Measurements from ENCODE around the gene COPS7A. TPM values are rescaled to one million over a fixed set of nuclear protein-coding genes. Genes with fewer than 3 reads are reported as not detected.

COPS7A gene
- total and polyA plus RNA-seq, 9 of the 15 experiments (the other 6 are each of a cell fraction or from before 2014, with no cell fraction given), result 12.7 to 36.0 (median 24.3) TPM

DNA sequence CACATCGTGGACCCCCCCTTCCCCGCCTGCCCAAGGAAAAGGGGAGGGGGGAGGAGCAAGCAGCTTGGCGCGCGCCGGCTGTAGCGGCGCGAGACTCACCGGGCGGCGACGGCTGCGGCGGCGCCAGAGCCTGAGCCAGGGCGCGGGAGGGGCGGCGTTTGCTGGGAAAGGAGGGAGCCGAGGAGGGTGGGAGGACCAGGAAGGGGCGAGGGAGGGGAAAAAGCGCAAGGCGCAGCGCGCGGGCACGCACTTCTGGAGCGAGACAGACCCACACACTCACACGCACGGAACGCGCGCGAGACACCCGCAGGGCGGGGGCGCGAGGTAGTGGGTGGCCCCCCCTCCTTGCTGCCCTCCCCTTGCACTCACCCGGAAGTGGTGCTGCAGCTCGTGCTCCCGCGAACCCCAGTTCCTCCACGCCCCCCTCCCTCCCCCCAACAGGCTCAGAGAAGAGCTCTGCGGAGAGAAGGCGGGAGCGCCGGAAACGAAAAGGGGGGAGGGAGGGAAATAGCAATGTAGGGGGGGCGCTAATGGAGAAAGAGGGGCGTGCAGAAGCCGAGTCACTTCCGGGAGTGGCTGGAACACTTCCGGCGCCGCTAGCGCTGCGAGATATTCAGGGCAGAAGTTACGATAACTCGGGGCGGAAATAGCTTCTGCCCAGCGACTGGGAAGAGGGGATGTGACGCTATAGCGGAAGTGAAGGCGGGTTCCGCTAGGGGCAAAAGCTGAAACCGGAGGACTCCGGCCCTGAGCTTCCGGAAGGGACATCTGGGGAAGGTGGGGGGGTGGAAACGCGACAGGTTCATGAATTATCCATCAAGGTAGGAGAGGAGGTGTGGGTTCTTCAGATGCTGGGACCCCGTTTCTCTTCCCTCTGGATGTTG lies 34.6 kb upstream of the COPS7A start, which contains the start of gene ZNF384 (continued):
- TF ChIP-seq, protein P1, sequence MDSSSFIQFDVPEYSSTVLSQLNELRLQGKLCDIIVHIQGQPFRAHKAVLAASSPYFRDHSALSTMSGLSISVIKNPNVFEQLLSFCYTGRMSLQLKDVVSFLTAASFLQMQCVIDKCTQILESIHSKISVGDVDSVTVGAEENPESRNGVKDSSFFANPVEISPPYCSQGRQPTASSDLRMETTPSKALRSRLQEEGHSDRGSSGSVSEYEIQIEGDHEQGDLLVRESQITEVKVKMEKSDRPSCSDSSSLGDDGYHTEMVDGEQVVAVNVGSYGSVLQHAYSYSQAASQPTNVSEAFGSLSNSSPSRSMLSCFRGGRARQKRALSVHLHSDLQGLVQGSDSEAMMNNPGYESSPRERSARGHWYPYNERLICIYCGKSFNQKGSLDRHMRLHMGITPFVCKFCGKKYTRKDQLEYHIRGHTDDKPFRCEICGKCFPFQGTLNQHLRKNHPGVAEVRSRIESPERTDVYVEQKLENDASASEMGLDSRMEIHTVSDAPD (CRISPR knock-in tag; IDR thresholded peaks at IDR 0.05), result no peak
- TF ChIP-seq NBN (IDR thresholded peaks at IDR 0.05; ENCODE audit: low read depth), result peak; percentile 69; the same call in 1 of the 2 replicates
- TF ChIP-seq NFXL1 (CRISPR knock-in tag; IDR thresholded peaks at IDR 0.05), result no peak
- TF ChIP-seq, protein P2, sequence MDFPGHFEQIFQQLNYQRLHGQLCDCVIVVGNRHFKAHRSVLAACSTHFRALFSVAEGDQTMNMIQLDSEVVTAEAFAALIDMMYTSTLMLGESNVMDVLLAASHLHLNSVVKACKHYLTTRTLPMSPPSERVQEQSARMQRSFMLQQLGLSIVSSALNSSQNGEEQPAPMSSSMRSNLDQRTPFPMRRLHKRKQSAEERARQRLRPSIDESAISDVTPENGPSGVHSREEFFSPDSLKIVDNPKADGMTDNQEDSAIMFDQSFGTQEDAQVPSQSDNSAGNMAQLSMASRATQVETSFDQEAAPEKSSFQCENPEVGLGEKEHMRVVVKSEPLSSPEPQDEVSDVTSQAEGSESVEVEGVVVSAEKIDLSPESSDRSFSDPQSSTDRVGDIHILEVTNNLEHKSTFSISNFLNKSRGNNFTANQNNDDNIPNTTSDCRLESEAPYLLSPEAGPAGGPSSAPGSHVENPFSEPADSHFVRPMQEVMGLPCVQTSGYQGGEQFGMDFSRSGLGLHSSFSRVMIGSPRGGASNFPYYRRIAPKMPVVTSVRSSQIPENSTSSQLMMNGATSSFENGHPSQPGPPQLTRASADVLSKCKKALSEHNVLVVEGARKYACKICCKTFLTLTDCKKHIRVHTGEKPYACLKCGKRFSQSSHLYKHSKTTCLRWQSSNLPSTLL (IDR thresholded peaks at IDR 0.05), result no peak
- no peak for TF ChIP-seq ILK (tag; IDR thresholded peaks at IDR 0.05; ENCODE audit: borderline replicate concordance, low read depth)
- TF ChIP-seq PML (IDR thresholded peaks at IDR 0.05; ENCODE audit: low read length), result peak; percentile 69
- TF ChIP-seq, protein P3, sequence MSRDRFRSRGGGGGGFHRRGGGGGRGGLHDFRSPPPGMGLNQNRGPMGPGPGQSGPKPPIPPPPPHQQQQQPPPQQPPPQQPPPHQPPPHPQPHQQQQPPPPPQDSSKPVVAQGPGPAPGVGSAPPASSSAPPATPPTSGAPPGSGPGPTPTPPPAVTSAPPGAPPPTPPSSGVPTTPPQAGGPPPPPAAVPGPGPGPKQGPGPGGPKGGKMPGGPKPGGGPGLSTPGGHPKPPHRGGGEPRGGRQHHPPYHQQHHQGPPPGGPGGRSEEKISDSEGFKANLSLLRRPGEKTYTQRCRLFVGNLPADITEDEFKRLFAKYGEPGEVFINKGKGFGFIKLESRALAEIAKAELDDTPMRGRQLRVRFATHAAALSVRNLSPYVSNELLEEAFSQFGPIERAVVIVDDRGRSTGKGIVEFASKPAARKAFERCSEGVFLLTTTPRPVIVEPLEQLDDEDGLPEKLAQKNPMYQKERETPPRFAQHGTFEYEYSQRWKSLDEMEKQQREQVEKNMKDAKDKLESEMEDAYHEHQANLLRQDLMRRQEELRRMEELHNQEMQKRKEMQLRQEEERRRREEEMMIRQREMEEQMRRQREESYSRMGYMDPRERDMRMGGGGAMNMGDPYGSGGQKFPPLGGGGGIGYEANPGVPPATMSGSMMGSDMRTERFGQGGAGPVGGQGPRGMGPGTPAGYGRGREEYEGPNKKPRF (IDR thresholded peaks at IDR 0.05; ENCODE audit: low read depth, low read length), result no peak
- no peak for TF ChIP-seq ETS2 (tag; IDR thresholded peaks at IDR 0.05; ENCODE audit: borderline replicate concordance, poor library complexity, severe bottlenecking)
- no peak for TF ChIP-seq NCOA2 (IDR thresholded peaks at IDR 0.05; ENCODE audit: partially characterized antibody in 2 of 2)
- 0 out of 2 replicates have a peak, but pooled peaks have one; percentile 24 for TF ChIP-seq MTA2 (IDR thresholded peaks at IDR 0.05; ENCODE audit: low read depth)
- no peak; the same call in 1 of the 2 replicates for TF ChIP-seq TEAD4 (IDR thresholded peaks at IDR 0.05; ENCODE audit: low read length)
- no peak for TF ChIP-seq TEAD4 (CRISPR knock-in tag; IDR thresholded peaks at IDR 0.05; ENCODE audit: borderline replicate concordance)
- no peak for TF ChIP-seq PYGO2 (tag; IDR thresholded peaks at IDR 0.05)
- no peak for TF ChIP-seq IRF2 (CRISPR knock-in tag; IDR thresholded peaks at IDR 0.05)
- no peak for TF ChIP-seq TAL1 (IDR thresholded peaks at IDR 0.05)
- TF ChIP-seq BHLHE40 (IDR thresholded peaks at IDR 0.05; ENCODE audit: low read length), result no peak; the same call in 1 of the 2 replicates
- TF ChIP-seq NR3C1 (CRISPR knock-in tag; IDR thresholded peaks at IDR 0.05), result no peak
- no peak for TF ChIP-seq TCF7L2 (IDR thresholded peaks at IDR 0.05; ENCODE audit: low read depth, low read length)
- TF ChIP-seq MAFK (IDR thresholded peaks at IDR 0.05; ENCODE audit: low read length), result no peak; the same call in 1 of the 2 replicates
- peak; percentile 87 to 92 for TF ChIP-seq ETV6 (IDR thresholded peaks at IDR 0.05; ENCODE audit: borderline replicate concordance in 1 of 2, low read depth in 2 of 2, low read length in 1 of 2)
- TF ChIP-seq ETV6 (CRISPR knock-in tag; IDR thresholded peaks at IDR 0.05; ENCODE audit: borderline replicate concordance), result no peak
- TF ChIP-seq LARP7 (IDR thresholded peaks at IDR 0.05), result no peak
- no peak for TF ChIP-seq ZNF316 (IDR thresholded peaks at IDR 0.05)
- no peak for TF ChIP-seq SMAD3 (CRISPR knock-in tag; conservative IDR thresholded peaks at IDR 0.05)
- peak; percentile 65 for TF ChIP-seq ATF1 (CRISPR knock-in tag; IDR thresholded peaks at IDR 0.05)
- TF ChIP-seq ATF1 (tag; IDR thresholded peaks at IDR 0.05), result peak; percentile 96

Measured in K562 (cell line).